Endothelial cell of coronary artery (primary cell): Measurements from ENCODE around the gene HCFC2. TPM values are rescaled to one million over a fixed set of nuclear protein-coding genes. Genes with fewer than 3 reads are reported as not detected.

Experiments
- total RNA-seq: library from RNA; depleted of rRNA; stranded (reverse); fragments of >200 nt; gene quantifications from 2 replicates; pipeline ENCODE4 v1.2.3, GENCODE V29; 2014

Gene HCFC2
- 12.7 and 18.5 TPM in 2 replicates for total RNA-seq

GRCh38 chr12:104064031-104064841 is at the start of gene HCFC2:
TSS of gene HCFC2 (plus strand) at chr12:104064531. CDS start at chr12:104064561, 30 bp downstream.

GRCh38 chr12:104049903-104050356 is 14.4 kb upstream of the HCFC2 start, which contains the start of gene GLT8D2:
TSS of gene GLT8D2 (minus strand) at chr12:104050187. CDS start at chr12:104019648, 30,539 bp downstream.

GRCh38 chr12:104137902-104138796 is 73.8 kb downstream of the HCFC2 start, which contains the start of gene NFYB:
TSS of gene NFYB (minus strand) at chr12:104138210. CDS start at chr12:104135453, 2,757 bp downstream.

Other genes starting within 250 kb of the HCFC2 start
- gene NT5DC3, start 223.3 kb upstream of the HCFC2 start, total RNA-seq = 3.6 and 4.6 TPM in 2 replicates
- 799 and 934 TPM in 2 replicates for gene HSP90B1, start 134.1 kb upstream of the HCFC2 start, total RNA-seq
- 29.0 and 31.6 TPM in 2 replicates for gene TDG, start 98.7 kb upstream of the HCFC2 start, total RNA-seq
- 0.28 and 0.45 TPM in 2 replicates for gene GLT8D2, start 14.3 kb upstream of the HCFC2 start, total RNA-seq
- 15.4 and 16.9 TPM in 2 replicates for gene NFYB, start 73.7 kb downstream of the HCFC2 start, total RNA-seq
- gene TXNRD1, start 151.2 kb downstream of the HCFC2 start, total RNA-seq = 411 and 1,023 TPM in 2 replicates
- 4.1 and 18.4 TPM in 2 replicates for gene EID3, start 239.2 kb downstream of the HCFC2 start, total RNA-seq